Measurements from ENCODE around the gene AP1S3. TPM values are rescaled to one million over a fixed set of nuclear protein-coding genes. Genes with fewer than 3 reads are reported as not detected.

The AP1S3 gene
- total RNA-seq, 2 experiments from 2014 or later = 12.9 to 13.5 TPM

DNA sequence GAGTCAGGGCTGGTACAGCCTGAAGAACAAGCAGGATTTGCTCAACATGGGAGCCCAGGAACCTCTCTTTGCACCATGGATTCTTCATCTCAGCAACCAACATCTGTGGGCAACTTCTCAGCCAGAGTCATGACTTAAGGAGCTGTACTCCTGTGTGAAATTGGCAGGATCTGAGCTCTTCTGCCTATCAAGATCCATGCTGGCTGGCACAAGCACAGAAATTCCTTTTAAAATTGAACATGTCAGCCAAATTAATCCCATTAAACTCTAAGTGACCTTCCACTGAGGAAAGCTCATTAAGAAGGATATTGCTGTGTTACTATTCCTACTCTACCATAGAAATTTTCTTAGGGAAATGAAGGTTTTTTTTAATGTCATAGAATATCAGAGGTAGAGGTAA, 124.7 kb downstream of the AP1S3 start:
- ATAC-seq = no peak
- CTCF ChIA-PET = interaction anchor here (1.7 kb wide), 1 partner anchor 9 kb away, joined by 4 read pairs; no protein-coding TSS in a partner anchor
- peaks cover 1% of the 10 kb centered on the region for H3K4me1 Mint-ChIP-seq

DNA sequence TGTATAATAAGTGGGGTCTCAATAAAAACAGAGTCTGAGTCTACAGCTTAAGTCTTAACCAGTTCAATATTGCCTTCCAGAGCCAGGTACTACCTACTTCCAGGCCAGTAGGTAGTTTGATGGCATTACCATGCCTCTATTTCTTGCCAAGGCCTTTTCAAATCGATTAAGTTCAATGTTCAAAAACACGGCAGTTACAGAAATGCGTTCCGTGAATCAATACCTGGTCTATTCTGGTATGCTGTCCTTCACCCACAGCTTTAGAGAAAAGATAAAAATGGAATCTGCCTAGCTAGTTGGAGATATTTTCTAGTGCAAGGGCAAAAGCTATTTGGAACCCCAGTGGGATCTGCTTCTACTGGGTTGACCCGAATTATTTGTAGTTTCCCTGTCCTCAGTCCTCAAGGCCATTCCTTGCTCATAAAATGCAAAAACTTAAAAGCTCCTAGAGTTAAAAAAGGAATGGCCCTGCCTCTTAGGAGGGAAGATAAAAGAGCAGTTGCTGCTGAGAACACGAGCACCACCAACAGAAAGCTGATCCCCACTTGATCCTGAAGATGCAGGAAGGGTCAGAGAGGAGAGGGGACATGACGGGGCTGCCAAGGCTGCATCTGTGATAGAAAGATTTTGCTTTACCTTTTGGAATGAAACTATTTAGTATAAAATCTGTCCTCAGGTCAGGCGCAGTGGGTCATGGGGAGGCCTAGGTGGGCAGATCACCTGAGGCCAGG, 125.6 kb downstream of the AP1S3 start:
- CTCF ChIA-PET = interaction anchor here (1.7 kb wide), 1 partner anchor 10 kb away, joined by 4 read pairs; no protein-coding TSS in a partner anchor
- no peak for DNase-seq
- H3K36me3 Mint-ChIP-seq = peaks cover 2% of the 10 kb centered on the region
- H3K9me3 Mint-ChIP-seq (ENCODE audit: low read depth) = no peaks in the 10 kb centered on the region
- no peak overlapping the region for H3K27ac Mint-ChIP-seq
- no peak for ATAC-seq
- peaks cover 1% of the 10 kb centered on the region for H3K4me1 Mint-ChIP-seq
- H3K4me3 Mint-ChIP-seq = no peak overlapping the region
- peaks cover 14% of the 10 kb centered on the region for H3K27me3 Mint-ChIP-seq

More for the DNA sequence above, 124.7 kb downstream of the AP1S3 start:
- H3K4me3 Mint-ChIP-seq = no peak overlapping the region
- H3K9me3 Mint-ChIP-seq (ENCODE audit: low read depth) = no peaks in the 10 kb centered on the region
- H3K27ac Mint-ChIP-seq = no peak overlapping the region
- no peak for DNase-seq
- H3K27me3 Mint-ChIP-seq = peaks cover 14% of the 10 kb centered on the region
- H3K36me3 Mint-ChIP-seq = peaks cover 2% of the 10 kb centered on the region

Other genes starting within 250 kb of the AP1S3 start
- under 1 TPM in 1 of 2 experiments, not detected in 1; 0.12 TPM for gene SCG2, start 235.2 kb downstream of the AP1S3 start, total RNA-seq
- gene WDFY1, start 107.8 kb upstream of the AP1S3 start, total RNA-seq = 10 to 100 TPM; 29.2 to 55.0 TPM
- gene MRPL44, start 119.9 kb upstream of the AP1S3 start, total RNA-seq = 10 to 100 TPM; 30.4 to 34.9 TPM
- 1 to 10 TPM; 1.9 to 8.2 TPM for gene SERPINE2, start 201.7 kb upstream of the AP1S3 start, total RNA-seq

All from activated CD8-positive, alpha-beta memory T cell treated with anti-CD3 and anti-CD28 coated beads, Interleukin-2, amount 10 ng/mL, durations not matched to agents 7 days and 5 days (primary cell).